GM15510 (cell line): Measurements from ENCODE around the gene IGSF23.

Experiments
- POLR2A ChIP-seq: IDR thresholded peaks from 3 replicates; pipeline ENCODE4 v1.6.1; 2011; ENCODE audit warnings: borderline replicate concordance; ENCODE audit not compliant: insufficient read length; ENCODE audit errors: extremely low read depth

The IGSF23 gene

DNA sequence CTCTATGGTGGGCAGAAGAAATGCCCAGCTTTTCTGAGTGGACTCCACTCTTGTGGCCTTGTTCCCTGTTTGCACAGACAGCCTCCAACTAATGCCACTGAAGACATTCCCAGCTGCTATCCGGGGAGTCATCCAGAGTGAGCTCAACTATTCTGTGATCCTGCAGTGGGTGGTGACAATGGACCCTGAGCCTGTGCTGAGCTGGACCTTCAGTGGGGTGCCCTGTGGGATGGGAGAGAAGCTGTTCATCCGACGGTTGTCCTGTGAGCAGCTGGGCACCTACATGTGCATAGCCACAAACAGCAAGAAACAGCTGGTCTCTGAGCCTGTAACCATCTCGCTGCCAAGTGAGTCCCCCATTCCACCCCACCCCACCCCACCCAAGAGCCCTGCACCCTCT is 10.3 kb downstream of the IGSF23 start:
- no peak for TF ChIP-seq POLR2A

- no peak for TF ChIP-seq POLR2A
These were observed 11.5 kb downstream of the IGSF23 start for GRCh38 chr19:44624840-44625354.

GRCh38 chr19:44626048-44626624 is 12.8 kb downstream of the IGSF23 start:
- TF ChIP-seq POLR2A: no peak

GRCh38 chr19:44627631-44628030 is 14.3 kb downstream of the IGSF23 start:
- TF ChIP-seq POLR2A: no peak

DNA sequence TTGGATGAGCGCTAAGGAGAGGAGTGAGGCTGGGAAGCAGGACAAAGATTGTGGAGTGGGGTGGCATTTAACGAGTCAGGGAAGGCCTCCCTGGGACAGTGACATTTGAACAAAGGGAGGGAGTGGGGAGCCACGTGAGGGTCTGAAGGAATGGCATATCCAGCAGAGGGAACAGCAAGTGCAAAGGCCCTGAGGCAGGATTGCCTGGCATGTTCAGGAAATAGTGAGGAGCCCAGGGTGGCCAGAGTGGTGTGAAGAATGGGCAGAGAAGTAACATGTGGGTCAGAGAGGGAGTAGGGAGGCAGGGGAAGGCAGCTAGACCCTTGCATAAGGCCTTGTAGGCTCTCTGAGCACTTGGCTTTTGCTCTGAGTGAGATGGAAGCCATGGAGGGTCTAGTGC is 15.4 kb downstream of the IGSF23 start:
- TF ChIP-seq POLR2A: no peak

DNA sequence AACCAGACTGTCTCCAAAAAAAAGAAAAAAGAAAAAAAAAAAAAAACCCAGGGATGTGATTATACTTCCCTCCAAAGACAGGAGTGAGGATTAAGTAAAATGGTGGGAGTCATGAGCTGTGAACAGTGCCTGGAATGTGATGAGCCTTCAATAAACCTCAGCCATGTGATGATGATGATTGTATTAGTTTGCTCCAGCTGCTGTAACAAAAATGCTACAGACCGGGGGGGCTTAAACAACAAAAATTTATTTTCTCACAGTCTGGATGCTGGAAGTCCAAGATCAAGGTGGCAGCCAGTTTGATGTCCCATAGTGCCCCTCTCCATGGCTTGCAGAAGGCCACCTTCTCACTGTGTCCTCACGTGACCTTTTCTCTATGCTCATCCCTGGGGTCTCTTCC is 21.4 kb downstream of the IGSF23 start:
- TF ChIP-seq POLR2A: no peak

DNA sequence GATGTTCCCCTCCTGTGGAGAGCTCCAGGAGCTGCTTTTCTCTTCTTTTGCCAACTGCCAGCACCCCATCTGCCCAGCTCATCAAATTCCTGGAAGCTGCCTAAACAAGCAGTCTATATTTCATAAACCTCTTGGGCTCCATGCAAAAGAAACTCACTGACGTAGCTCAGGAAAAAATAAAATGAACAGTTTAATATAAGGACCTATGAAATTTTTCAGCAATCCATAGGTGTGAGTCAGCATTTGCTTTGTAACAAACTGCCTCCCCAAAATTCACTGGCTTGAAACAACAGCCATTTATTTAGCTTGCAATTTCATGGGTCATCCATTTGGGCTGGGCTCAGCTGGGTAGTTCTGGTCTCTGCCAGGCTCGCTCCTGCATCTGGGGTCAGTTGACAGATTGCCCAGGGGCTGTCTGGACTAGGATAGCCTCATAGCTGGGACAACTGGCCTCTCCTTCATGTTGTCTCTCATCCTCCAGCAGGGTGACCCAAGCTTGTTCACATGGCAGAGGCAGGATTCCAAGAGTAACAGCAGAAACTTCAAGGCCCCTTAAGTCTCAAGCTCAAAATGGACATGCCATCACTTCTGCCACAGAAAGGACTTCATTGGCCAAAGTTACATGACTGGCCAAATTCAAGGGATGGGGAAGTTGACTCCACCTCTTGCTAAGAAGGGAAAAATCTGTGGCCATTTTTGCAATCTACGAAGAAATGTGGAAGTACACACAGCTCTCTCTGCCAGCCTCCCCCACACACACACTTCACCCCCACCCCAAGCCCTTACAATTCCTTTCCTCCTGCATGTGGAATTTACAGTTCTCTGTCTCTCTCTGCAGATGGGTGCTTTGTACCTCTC is 22.4 kb downstream of the IGSF23 start:
- no peak for TF ChIP-seq POLR2A

DNA sequence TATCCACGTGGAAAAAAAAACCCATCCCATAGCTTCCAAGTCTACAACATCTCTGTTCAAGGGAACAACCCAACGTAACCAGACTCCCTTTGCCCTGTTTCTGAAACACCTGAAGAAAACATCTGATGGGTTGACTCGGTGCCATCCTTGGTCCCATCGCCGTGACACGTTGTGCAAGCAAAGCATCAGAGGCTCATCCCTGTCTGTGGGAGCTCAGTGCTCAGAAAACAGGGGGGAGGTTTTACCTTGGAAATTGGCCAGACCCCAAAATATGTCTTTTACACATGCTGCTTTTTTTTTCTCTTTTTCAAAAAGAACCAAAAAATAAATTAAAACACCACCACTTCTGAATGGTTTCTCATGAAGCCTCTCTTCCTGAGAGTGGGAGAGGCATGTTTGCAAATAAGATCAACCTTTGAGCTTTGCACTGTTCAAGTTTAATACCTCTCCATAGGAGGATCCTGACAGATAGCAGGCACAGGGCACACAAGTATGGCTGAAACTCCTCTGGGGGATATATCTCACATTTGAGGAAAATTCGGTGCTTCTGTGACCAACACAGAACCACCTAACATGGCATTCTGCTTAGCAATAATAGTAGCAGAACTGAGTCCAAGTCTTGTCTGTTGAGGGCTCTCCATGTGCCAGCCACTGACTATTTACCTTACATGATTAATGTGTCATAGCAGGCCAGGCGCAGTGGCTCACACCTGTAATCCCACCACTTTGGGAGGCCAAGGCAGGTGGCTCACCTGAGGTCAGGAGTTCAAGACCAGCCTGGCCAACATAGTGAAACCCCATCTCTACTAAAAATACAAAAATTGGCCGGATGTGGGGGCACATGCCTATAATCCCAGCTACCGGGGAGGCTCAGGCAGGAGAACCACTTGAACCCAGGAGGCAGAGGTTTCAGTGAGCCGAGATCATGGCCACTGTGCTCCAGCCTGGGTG is 23.4 kb downstream of the IGSF23 start:
- no peak for TF ChIP-seq POLR2A

DNA sequence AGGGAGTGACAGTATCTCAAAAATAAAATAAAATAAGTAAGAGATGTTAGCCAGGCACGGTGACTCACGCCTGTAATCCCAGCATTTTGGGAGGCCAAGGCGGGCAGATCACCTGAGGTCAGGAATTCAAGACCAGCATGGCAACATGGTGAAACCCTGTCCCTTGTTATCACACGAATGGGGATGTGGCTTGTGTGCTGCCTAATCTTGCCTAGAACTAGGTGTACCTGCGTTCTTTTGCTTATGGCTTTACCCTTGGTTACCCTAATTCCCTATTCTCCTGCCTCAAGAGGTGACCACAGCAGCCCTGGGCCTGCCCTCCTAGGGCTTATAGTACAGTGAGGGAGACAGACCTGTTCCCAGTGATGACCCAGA is 24.0 kb downstream of the IGSF23 start:
- TF ChIP-seq POLR2A: no peak

DNA sequence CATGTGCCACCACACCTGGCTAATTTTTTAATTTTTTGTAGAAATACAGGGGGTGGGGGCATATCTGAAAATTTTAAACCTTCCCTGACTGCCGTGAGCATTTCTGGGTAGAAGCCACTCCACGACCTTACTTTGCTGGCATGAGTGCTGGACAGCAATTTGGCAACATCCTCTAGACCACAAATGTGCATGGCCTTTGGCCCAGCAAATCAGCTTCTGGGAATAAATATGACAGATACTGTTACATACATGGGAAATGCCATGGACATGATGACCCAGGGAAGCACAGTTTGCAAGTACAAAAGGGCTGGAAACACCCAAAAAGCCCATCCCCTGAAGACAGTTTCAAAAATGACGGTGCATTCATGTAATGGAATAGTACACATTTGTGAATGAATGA is 27.2 kb downstream of the IGSF23 start:
- no peak for TF ChIP-seq POLR2A

DNA sequence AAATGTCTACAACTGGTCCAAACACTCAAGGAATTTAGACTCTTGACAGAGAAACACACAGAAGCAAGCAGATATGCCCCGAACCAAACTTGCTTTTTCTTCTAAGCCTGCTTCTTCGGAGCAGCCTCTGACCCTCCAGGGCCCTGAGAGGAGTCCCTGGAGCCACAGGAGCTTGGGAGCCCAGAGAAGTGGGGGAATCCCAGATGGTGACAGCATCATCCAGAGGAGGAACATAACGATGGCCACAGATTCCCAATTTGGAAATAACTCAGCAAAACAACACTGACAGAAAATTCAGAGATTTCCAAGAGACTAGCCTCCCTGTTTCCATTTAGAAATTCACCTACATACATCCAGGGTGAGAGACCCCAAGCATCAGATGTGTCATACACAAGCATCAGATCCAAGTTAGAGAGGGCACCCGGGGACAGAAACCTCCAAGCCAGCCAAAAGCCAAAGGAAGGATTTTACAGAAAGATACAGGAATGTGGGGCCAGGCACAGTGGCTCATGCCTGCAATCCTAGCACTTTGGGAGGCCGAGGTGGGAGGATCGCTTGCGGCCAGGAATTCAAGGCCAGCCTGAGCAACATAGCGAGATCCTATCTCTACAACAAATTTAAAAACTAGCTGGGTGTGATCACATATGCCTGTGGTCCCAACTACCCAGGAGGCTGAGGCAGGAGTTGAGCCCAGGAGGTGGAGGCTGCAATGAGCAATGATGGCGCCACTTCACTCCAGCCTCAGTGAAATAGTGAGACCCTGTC is 28.3 kb downstream of the IGSF23 start:
- TF ChIP-seq POLR2A: no peak

DNA sequence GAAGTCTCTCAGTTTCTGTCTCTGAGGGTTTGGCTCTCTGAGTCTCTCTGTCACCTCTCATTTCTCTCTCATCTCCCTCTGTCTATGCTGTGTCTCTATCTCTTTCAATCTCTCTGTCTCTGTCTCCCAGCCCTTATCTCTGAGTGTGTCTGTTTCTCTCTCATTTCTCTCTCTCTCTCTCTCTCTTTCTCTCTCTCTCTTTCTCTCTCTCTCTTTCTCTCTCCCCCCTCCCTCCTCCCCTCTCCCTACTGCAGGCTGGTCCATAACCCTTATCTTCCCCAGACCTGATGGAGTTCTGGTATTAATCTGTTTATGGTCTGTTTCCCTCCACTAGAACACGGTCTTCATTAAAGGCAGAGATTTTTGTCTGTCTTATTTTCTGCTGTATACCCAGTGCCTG is 29.0 kb downstream of the IGSF23 start:
- no peak for TF ChIP-seq POLR2A

GRCh38 chr19:44643605-44644401 is 30.4 kb downstream of the IGSF23 start, which contains the start of gene PVR:
Gene PVR, plus strand, starts transcription at chr19:44643910. Its CDS starts 187 bp downstream, at chr19:44644097.
- TF ChIP-seq POLR2A: no peak
